Rectal smooth muscle tissue (tissue), 1 donor: ENCODE data around the gene PSMG3.

Experiments used
- H3K27ac ChIP-seq: one replicate; pipeline ENCODE4 v1.7.0; 2013; ENCODE audit warnings: low read depth, low read length, inconsistent platforms
- H3K27me3 ChIP-seq: one replicate; pipeline ENCODE4 v1.7.0; 2013; ENCODE audit warnings: low read length; ENCODE audit not compliant: control insufficient read depth, insufficient read depth
- H3K36me3 ChIP-seq: one replicate; pipeline ENCODE4 v1.7.0; 2013; ENCODE audit warnings: low read length; ENCODE audit not compliant: control insufficient read depth, insufficient read depth
- H3K4me1 ChIP-seq: one replicate; pipeline ENCODE4 v1.7.0; 2013; ENCODE audit warnings: low read length; ENCODE audit not compliant: control insufficient read depth, insufficient read depth
- H3K4me3 ChIP-seq: one replicate; pipeline ENCODE4 v1.7.0; 2013; ENCODE audit warnings: low read length
- H3K9ac ChIP-seq: one replicate; pipeline ENCODE4 v1.7.0; 2013; ENCODE audit warnings: low read length

The PSMG3 gene

GRCh38 chr7:1603346-1604225 lies 33.8 kb upstream of the PSMG3 start:
- H3K36me3 ChIP-seq, result no peaks in the 10 kb centered on the region
- H3K4me1 ChIP-seq, result no peaks in the 10 kb centered on the region
- H3K27ac ChIP-seq, result no peak overlapping the region
- H3K27me3 ChIP-seq, result no peaks in the 10 kb centered on the region
- H3K4me3 ChIP-seq, result no peak overlapping the region
- H3K9ac ChIP-seq, result no peak overlapping the region

- no peaks in the 10 kb centered on the region for H3K36me3 ChIP-seq
- no peaks in the 10 kb centered on the region for H3K27me3 ChIP-seq
- no peak overlapping the region for H3K4me3 ChIP-seq
- H3K9ac ChIP-seq, result no peak overlapping the region
- H3K27ac ChIP-seq, result no peak overlapping the region
- no peaks in the 10 kb centered on the region for H3K4me1 ChIP-seq
Measured at GRCh38 chr7:1602386-1602785, 32.6 kb upstream of the PSMG3 start.

GRCh38 chr7:1601956-1602355 lies 32.1 kb upstream of the PSMG3 start:
- H3K4me1 ChIP-seq, result no peaks in the 10 kb centered on the region
- H3K27ac ChIP-seq, result no peak overlapping the region
- H3K36me3 ChIP-seq, result no peaks in the 10 kb centered on the region
- no peak overlapping the region for H3K4me3 ChIP-seq
- no peak overlapping the region for H3K9ac ChIP-seq
- H3K27me3 ChIP-seq, result no peaks in the 10 kb centered on the region

- Histone ChIP-seq H3K4me1 (no peaks in the 10 kb centered on the region), H3K27ac (no peak overlapping the region), H3K36me3 (no peaks in the 10 kb centered on the region), H3K27me3 (no peaks in the 10 kb centered on the region), H3K4me3 (no peak overlapping the region), H3K9ac (no peak overlapping the region)
Measured at GRCh38 chr7:1599640-1600395, 30.0 kb upstream of the PSMG3 start.

- H3K36me3 ChIP-seq, result no peaks in the 10 kb centered on the region
- no peak overlapping the region for H3K4me3 ChIP-seq
- peaks cover under 1% of the 10 kb centered on the region for H3K27me3 ChIP-seq
- no peak overlapping the region for H3K27ac ChIP-seq
- no peaks in the 10 kb centered on the region for H3K4me1 ChIP-seq
- H3K9ac ChIP-seq, result no peak overlapping the region
Measured at GRCh38 chr7:1598961-1599639, 29.3 kb upstream of the PSMG3 start.

- no peak overlapping the region for H3K27ac ChIP-seq
- no peaks in the 10 kb centered on the region for H3K4me1 ChIP-seq
- no peak overlapping the region for H3K9ac ChIP-seq
- H3K36me3 ChIP-seq, result no peaks in the 10 kb centered on the region
- no peak overlapping the region for H3K4me3 ChIP-seq
- H3K27me3 ChIP-seq, result peaks cover 7% of the 10 kb centered on the region
Measured at GRCh38 chr7:1598286-1598685, 28.5 kb upstream of the PSMG3 start.

- H3K36me3 ChIP-seq, result no peaks in the 10 kb centered on the region
- H3K4me3 ChIP-seq, result no peak overlapping the region
- H3K27me3 ChIP-seq, result peaks cover 12% of the 10 kb centered on the region
- H3K27ac ChIP-seq, result no peak overlapping the region
- no peak overlapping the region for H3K9ac ChIP-seq
- no peaks in the 10 kb centered on the region for H3K4me1 ChIP-seq
Measured at GRCh38 chr7:1597791-1598190, 28.0 kb upstream of the PSMG3 start.

- Histone ChIP-seq H3K4me3 (no peak overlapping the region), H3K36me3 (no peaks in the 10 kb centered on the region), H3K9ac (no peak overlapping the region), H3K27me3 (peaks cover 15% of the 10 kb centered on the region), H3K27ac (no peak overlapping the region), H3K4me1 (no peaks in the 10 kb centered on the region)
Measured at GRCh38 chr7:1597066-1597760, 27.4 kb upstream of the PSMG3 start.

GRCh38 chr7:1596181-1597043 lies 26.6 kb upstream of the PSMG3 start:
- H3K27me3 ChIP-seq, result peaks cover 15% of the 10 kb centered on the region
- H3K27ac ChIP-seq, result no peak overlapping the region
- H3K4me1 ChIP-seq, result no peaks in the 10 kb centered on the region
- H3K9ac ChIP-seq, result no peak overlapping the region
- no peak overlapping the region for H3K4me3 ChIP-seq
- no peaks in the 10 kb centered on the region for H3K36me3 ChIP-seq

GRCh38 chr7:1595636-1596035 lies 25.8 kb upstream of the PSMG3 start:
- H3K4me3 ChIP-seq, result no peak overlapping the region
- no peaks in the 10 kb centered on the region for H3K4me1 ChIP-seq
- H3K36me3 ChIP-seq, result no peaks in the 10 kb centered on the region
- no peak overlapping the region for H3K9ac ChIP-seq
- H3K27ac ChIP-seq, result no peak overlapping the region
- peaks cover 15% of the 10 kb centered on the region for H3K27me3 ChIP-seq

GRCh38 chr7:1595027-1595426 lies 25.2 kb upstream of the PSMG3 start:
- H3K4me3 ChIP-seq, result no peak overlapping the region
- H3K27ac ChIP-seq, result no peak overlapping the region
- no peaks in the 10 kb centered on the region for H3K36me3 ChIP-seq
- H3K27me3 ChIP-seq, result peaks cover 15% of the 10 kb centered on the region
- no peaks in the 10 kb centered on the region for H3K4me1 ChIP-seq
- no peak overlapping the region for H3K9ac ChIP-seq
